ENCODE results near the gene TXNL4A.

The TXNL4A gene

DNA sequence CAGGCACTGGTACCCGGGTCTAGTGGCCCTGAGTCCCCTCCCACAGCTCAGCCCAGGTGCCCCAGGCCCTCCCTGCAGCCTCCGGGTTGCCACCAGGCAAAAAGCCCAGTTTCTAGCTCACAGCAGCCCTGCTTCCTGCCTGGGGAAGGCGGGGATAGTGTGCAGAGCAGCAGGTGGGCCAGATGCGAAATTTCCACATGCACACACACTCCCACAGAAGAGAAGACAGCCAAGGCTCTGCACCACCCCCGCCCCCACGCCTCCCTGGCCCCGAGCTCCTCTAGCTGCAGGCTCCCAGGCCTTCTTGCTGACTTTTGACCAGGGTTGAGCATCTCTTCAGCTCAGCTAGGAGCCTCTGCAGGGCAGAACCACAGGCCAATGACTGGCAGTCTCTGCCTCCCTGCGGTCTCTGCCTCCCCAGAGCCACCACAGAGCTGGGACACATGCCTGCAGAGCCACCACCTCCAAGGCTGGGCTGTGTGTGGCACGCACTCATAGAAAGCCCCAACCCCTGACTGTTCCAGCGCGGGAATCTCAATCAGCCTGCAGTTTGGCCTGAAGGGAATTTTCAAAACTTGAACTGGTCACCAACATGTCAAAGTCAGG is 44.1 kb downstream of the TXNL4A start:
- TF ChIP-seq, protein P1, sequence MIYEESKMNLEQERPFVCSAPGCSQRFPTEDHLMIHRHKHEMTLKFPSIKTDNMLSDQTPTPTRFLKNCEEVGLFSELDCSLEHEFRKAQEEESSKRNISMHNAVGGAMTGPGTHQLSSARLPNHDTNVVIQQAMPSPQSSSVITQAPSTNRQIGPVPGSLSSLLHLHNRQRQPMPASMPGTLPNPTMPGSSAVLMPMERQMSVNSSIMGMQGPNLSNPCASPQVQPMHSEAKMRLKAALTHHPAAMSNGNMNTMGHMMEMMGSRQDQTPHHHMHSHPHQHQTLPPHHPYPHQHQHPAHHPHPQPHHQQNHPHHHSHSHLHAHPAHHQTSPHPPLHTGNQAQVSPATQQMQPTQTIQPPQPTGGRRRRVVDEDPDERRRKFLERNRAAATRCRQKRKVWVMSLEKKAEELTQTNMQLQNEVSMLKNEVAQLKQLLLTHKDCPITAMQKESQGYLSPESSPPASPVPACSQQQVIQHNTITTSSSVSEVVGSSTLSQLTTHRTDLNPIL (CRISPR knock-in tag; IDR thresholded peaks at IDR 0.05; ENCODE audit: low read depth) = no peak
- no peak for ATAC-seq

- TF ChIP-seq ZNF8 (CRISPR knock-in tag; IDR thresholded peaks at IDR 0.05) (no peak), ZNF565 (CRISPR knock-in tag; conservative IDR thresholded peaks at IDR 0.05; ENCODE audit: low read depth) (no peak), TSHZ2 (CRISPR knock-in tag; IDR thresholded peaks at IDR 0.05) (no peak), PPARA (CRISPR knock-in tag; IDR thresholded peaks at IDR 0.05; ENCODE audit: borderline replicate concordance) (no peak), ZNF70 (CRISPR knock-in tag; IDR thresholded peaks at IDR 0.05) (no peak), CSRNP3 (CRISPR knock-in tag; IDR thresholded peaks at IDR 0.05) (no peak), POU6F1 (CRISPR knock-in tag; IDR thresholded peaks at IDR 0.05; ENCODE audit: borderline replicate concordance, low read depth) (no peak), CSDC2 (CRISPR knock-in tag; IDR thresholded peaks at IDR 0.05) (no peak), GLIS3 (CRISPR knock-in tag; IDR thresholded peaks at IDR 0.05) (no peak), RARB (CRISPR knock-in tag; IDR thresholded peaks at IDR 0.05) (no peak), ISL1 (CRISPR knock-in tag; IDR thresholded peaks at IDR 0.05) (no peak), TOX (CRISPR knock-in tag; IDR thresholded peaks at IDR 0.05; ENCODE audit: borderline replicate concordance) (no peak), TCF4 (CRISPR knock-in tag; IDR thresholded peaks at IDR 0.05; ENCODE audit: borderline replicate concordance) (no peak), ZC3H10 (CRISPR knock-in tag; IDR thresholded peaks at IDR 0.05) (no peak), ESRRG (CRISPR knock-in tag; IDR thresholded peaks at IDR 0.05) (no peak)
- TF ChIP-seq, protein P2, sequence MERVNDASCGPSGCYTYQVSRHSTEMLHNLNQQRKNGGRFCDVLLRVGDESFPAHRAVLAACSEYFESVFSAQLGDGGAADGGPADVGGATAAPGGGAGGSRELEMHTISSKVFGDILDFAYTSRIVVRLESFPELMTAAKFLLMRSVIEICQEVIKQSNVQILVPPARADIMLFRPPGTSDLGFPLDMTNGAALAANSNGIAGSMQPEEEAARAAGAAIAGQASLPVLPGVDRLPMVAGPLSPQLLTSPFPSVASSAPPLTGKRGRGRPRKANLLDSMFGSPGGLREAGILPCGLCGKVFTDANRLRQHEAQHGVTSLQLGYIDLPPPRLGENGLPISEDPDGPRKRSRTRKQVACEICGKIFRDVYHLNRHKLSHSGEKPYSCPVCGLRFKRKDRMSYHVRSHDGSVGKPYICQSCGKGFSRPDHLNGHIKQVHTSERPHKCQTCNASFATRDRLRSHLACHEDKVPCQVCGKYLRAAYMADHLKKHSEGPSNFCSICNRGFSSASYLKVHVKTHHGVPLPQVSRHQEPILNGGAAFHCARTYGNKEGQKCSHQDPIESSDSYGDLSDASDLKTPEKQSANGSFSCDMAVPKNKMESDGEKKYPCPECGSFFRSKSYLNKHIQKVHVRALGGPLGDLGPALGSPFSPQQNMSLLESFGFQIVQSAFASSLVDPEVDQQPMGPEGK (CRISPR knock-in tag; IDR thresholded peaks at IDR 0.05; ENCODE audit: borderline replicate concordance) = no peak
- TF ChIP-seq, protein P1 (CRISPR knock-in tag; IDR thresholded peaks at IDR 0.05; ENCODE audit: low read depth) = no peak
- ATAC-seq = no peak
Measured at GRCh38 chr18:79943608-79944125, 44.7 kb downstream of the TXNL4A start.

DNA sequence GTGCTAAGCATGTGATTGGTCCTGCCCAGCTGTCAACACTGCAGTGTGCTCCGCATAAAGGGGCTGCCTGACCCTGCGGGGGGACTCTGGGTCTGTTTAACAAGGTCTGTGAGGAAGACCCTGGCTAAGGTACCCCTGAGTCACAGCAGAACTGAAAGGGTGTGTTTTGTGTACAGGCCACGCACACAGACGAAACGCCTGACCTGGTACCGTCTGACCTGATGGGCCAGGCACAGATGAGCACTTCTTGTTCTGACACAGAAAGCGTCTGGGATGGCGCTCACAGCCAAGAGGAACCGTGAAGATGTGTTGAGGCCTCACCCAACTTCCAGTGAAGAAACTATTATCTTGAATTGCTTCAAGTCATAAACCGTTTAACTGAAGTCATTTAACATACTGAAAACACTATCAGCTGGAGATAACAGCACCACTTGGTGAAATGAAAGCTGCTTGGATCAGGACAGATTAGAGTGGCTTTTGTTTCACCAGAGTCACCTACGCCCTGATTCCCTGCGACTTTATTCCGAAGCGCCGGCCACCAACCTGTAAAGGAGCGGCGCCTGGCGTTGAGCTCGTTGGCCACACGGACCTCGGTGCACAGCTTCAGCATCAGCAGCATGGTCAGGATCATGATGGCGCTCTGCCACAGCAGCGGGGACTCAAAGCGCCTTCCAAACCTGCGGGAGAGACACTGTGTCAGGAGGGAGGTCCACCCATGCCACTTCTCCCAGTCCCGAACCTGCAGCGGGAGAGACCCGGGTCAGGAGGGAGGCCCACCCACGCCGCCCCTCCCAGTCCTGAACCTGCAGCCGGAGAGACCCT is 45.4 kb downstream of the TXNL4A start:
- no peak for ATAC-seq
- TF ChIP-seq TCF4 (CRISPR knock-in tag; IDR thresholded peaks at IDR 0.05; ENCODE audit: borderline replicate concordance) = no peak
- no peak for TF ChIP-seq TOX (CRISPR knock-in tag; IDR thresholded peaks at IDR 0.05; ENCODE audit: borderline replicate concordance)
- TF ChIP-seq ZNF70 (CRISPR knock-in tag; IDR thresholded peaks at IDR 0.05) = no peak
- TF ChIP-seq ZFP30 (CRISPR knock-in tag; IDR thresholded peaks at IDR 0.05) = no peak
- no peak for TF ChIP-seq SNAI2 (CRISPR knock-in tag; IDR thresholded peaks at IDR 0.05)
- TF ChIP-seq ZC3H10 (CRISPR knock-in tag; IDR thresholded peaks at IDR 0.05) = no peak
- no peak for TF ChIP-seq ESRRG (CRISPR knock-in tag; IDR thresholded peaks at IDR 0.05)
- TF ChIP-seq, protein P1 (CRISPR knock-in tag; IDR thresholded peaks at IDR 0.05; ENCODE audit: low read depth) = no peak
- no peak for TF ChIP-seq PPARA (CRISPR knock-in tag; IDR thresholded peaks at IDR 0.05; ENCODE audit: borderline replicate concordance)
- no peak for TF ChIP-seq OSR1 (CRISPR knock-in tag; IDR thresholded peaks at IDR 0.05)
- no peak for TF ChIP-seq TSHZ2 (CRISPR knock-in tag; IDR thresholded peaks at IDR 0.05)
- no peak for TF ChIP-seq ZNF565 (CRISPR knock-in tag; conservative IDR thresholded peaks at IDR 0.05; ENCODE audit: low read depth)
